ENCODE measurements around the gene METTL1. TPM values are rescaled to one million over a fixed set of nuclear protein-coding genes. Genes with fewer than 3 reads are reported as not detected.
"Not testable (repeated sequence)": the region's sequence is repeated elsewhere in the genome, so short reads cannot be mapped to it uniquely, and the experiment has no call there.

Gene METTL1
- 20.2 TPM for total RNA-seq

- peak; percentile 94 for ATAC-seq
These were observed at the start of gene METTL1 for GRCh38 chr12:57771873-57772428. Gene METTL1 (minus strand): TSS chr12:57772105. CDS start chr12:57772083, 22 bp downstream.

GRCh38 chr12:57821015-57821414 is 49.1 kb upstream of the METTL1 start:
- not testable (repeated sequence) for ATAC-seq

- ATAC-seq, result not testable (repeated sequence)
These were observed 48.2 kb upstream of the METTL1 start for GRCh38 chr12:57820119-57820518.

GRCh38 chr12:57817990-57818331 is 46.1 kb upstream of the METTL1 start:
- ATAC-seq, result not testable (repeated sequence)

- ATAC-seq, result no peak
These were observed 45.5 kb upstream of the METTL1 start for GRCh38 chr12:57817261-57817989.

GRCh38 chr12:57816855-57817151 is 44.9 kb upstream of the METTL1 start:
- ATAC-seq, result peak; percentile 29

- ATAC-seq, result no peak
These were observed 44.3 kb upstream of the METTL1 start for GRCh38 chr12:57816001-57816854.

- ATAC-seq, result no peak
These were observed 43.5 kb upstream of the METTL1 start for GRCh38 chr12:57815177-57816000.

GRCh38 chr12:57813971-57814772 is 42.3 kb upstream of the METTL1 start:
- no peak for ATAC-seq

GRCh38 chr12:57813111-57813970 is 41.4 kb upstream of the METTL1 start:
- ATAC-seq, result no peak

- no peak for ATAC-seq
These were observed 39.3 kb upstream of the METTL1 start for GRCh38 chr12:57811028-57811755.

GRCh38 chr12:57810450-57810849 is 38.5 kb upstream of the METTL1 start:
- ATAC-seq, result peak; percentile 74

- no peak for ATAC-seq
These were observed 37.5 kb upstream of the METTL1 start for GRCh38 chr12:57809425-57809824.

GRCh38 chr12:57808351-57808750 is 36.4 kb upstream of the METTL1 start:
- ATAC-seq, result no peak

GRCh38 chr12:57807285-57807684 is 35.4 kb upstream of the METTL1 start:
- no peak for ATAC-seq

- ATAC-seq, result no peak
These were observed 34.8 kb upstream of the METTL1 start for GRCh38 chr12:57806677-57807076.

GRCh38 chr12:57803319-57803893 is 31.5 kb upstream of the METTL1 start:
- ATAC-seq, result peak; percentile 54

GRCh38 chr12:57802607-57803006 is 30.7 kb upstream of the METTL1 start:
- no peak for ATAC-seq

GRCh38 chr12:57800965-57801364 is 29.1 kb upstream of the METTL1 start:
- ATAC-seq, result no peak

GRCh38 chr12:57797933-57798332 is 26.0 kb upstream of the METTL1 start:
- no peak for ATAC-seq
